ENCODE data around the gene KHK.
A peak's percentile ranks its signal among the peaks of the same experiment; 100 is the strongest.

KHK gene

GRCh38 chr2:27088634-27089033 is 2.1 kb downstream of the KHK start:
- Histone ChIP-seq H2AFZ (ENCODE audit: low read depth, low read length) (no peak overlapping the region), H3K9me3 (ENCODE audit: low read length) (no peaks in the 10 kb centered on the region), H3K4me3 (ENCODE audit: low read length) (no peak overlapping the region), H3K4me1 (ENCODE audit: insufficient read depth, low read length) (peaks cover 10% of the 10 kb centered on the region), H3K36me3 (ENCODE audit: insufficient read depth, low read length) (no peaks in the 10 kb centered on the region), H3K27me3 (ENCODE audit: insufficient read depth, low read length) (no peaks in the 10 kb centered on the region)

GRCh38 chr2:27089111-27089954 is 2.8 kb downstream of the KHK start:
- H2AFZ ChIP-seq (ENCODE audit: low read depth, low read length), result no peak overlapping the region
- H3K4me1 ChIP-seq (ENCODE audit: insufficient read depth, low read length), result peaks cover 10% of the 10 kb centered on the region

GRCh38 chr2:27091746-27092695 is 5.4 kb downstream of the KHK start:
- Histone ChIP-seq H3K4me3 (ENCODE audit: low read length) (no peak overlapping the region), H3K9me3 (ENCODE audit: low read length) (no peaks in the 10 kb centered on the region), H3K36me3 (ENCODE audit: insufficient read depth, low read length) (no peaks in the 10 kb centered on the region), H2AFZ (ENCODE audit: low read depth, low read length) (no peak overlapping the region), H3K27me3 (ENCODE audit: insufficient read depth, low read length) (no peaks in the 10 kb centered on the region), H3K4me1 (ENCODE audit: insufficient read depth, low read length) (peaks cover 4% of the 10 kb centered on the region)

More at GRCh38 chr2:27089111-27089954, 2.8 kb downstream of the KHK start:
- Histone ChIP-seq H3K4me3 (ENCODE audit: low read length) (no peak overlapping the region), H3K36me3 (ENCODE audit: insufficient read depth, low read length) (no peaks in the 10 kb centered on the region), H3K27me3 (ENCODE audit: insufficient read depth, low read length) (no peaks in the 10 kb centered on the region), H3K9me3 (ENCODE audit: low read length) (no peaks in the 10 kb centered on the region)

GRCh38 chr2:27092696-27093429 is 6.3 kb downstream of the KHK start:
- no peaks in the 10 kb centered on the region for H3K27me3 ChIP-seq (ENCODE audit: insufficient read depth, low read length)
- no peak overlapping the region for H2AFZ ChIP-seq (ENCODE audit: low read depth, low read length)
- H3K4me1 ChIP-seq (ENCODE audit: insufficient read depth, low read length), result no peaks in the 10 kb centered on the region
- H3K36me3 ChIP-seq (ENCODE audit: insufficient read depth, low read length), result no peaks in the 10 kb centered on the region
- no peaks in the 10 kb centered on the region for H3K9me3 ChIP-seq (ENCODE audit: low read length)
- no peak overlapping the region for H3K4me3 ChIP-seq (ENCODE audit: low read length)

GRCh38 chr2:27093430-27094352 is 7.1 kb downstream of the KHK start:
- no peaks in the 10 kb centered on the region for H3K4me1 ChIP-seq (ENCODE audit: insufficient read depth, low read length)
- H3K4me3 ChIP-seq (ENCODE audit: low read length), result no peak overlapping the region
- no peaks in the 10 kb centered on the region for H3K27me3 ChIP-seq (ENCODE audit: insufficient read depth, low read length)
- no peaks in the 10 kb centered on the region for H3K36me3 ChIP-seq (ENCODE audit: insufficient read depth, low read length)
- no peak overlapping the region for H2AFZ ChIP-seq (ENCODE audit: low read depth, low read length)
- H3K9me3 ChIP-seq (ENCODE audit: low read length), result no peaks in the 10 kb centered on the region

- Histone ChIP-seq H2AFZ (ENCODE audit: low read depth, low read length) (no peak overlapping the region), H3K4me1 (ENCODE audit: insufficient read depth, low read length) (no peaks in the 10 kb centered on the region), H3K36me3 (ENCODE audit: insufficient read depth, low read length) (no peaks in the 10 kb centered on the region), H3K4me3 (ENCODE audit: low read length) (no peak overlapping the region), H3K9me3 (ENCODE audit: low read length) (no peaks in the 10 kb centered on the region), H3K27me3 (ENCODE audit: insufficient read depth, low read length) (no peaks in the 10 kb centered on the region)
Observed at GRCh38 chr2:27094353-27094984, 7.9 kb downstream of the KHK start.

- no peak overlapping the region for H2AFZ ChIP-seq (ENCODE audit: low read depth, low read length)
- no peaks in the 10 kb centered on the region for H3K9me3 ChIP-seq (ENCODE audit: low read length)
- H3K27me3 ChIP-seq (ENCODE audit: insufficient read depth, low read length), result no peaks in the 10 kb centered on the region
- H3K4me3 ChIP-seq (ENCODE audit: low read length), result no peak overlapping the region
- H3K4me1 ChIP-seq (ENCODE audit: insufficient read depth, low read length), result no peaks in the 10 kb centered on the region
- H3K36me3 ChIP-seq (ENCODE audit: insufficient read depth, low read length), result no peaks in the 10 kb centered on the region
Observed at GRCh38 chr2:27095427-27095744, 8.8 kb downstream of the KHK start.

- no peak overlapping the region for H3K4me3 ChIP-seq (ENCODE audit: low read length)
- H3K36me3 ChIP-seq (ENCODE audit: insufficient read depth, low read length), result no peaks in the 10 kb centered on the region
- H3K4me1 ChIP-seq (ENCODE audit: insufficient read depth, low read length), result no peaks in the 10 kb centered on the region
- peak overlapping the region; percentile 52 for H2AFZ ChIP-seq (ENCODE audit: low read depth, low read length)
- no peaks in the 10 kb centered on the region for H3K27me3 ChIP-seq (ENCODE audit: insufficient read depth, low read length)
- H3K9me3 ChIP-seq (ENCODE audit: low read length), result no peaks in the 10 kb centered on the region
Observed at GRCh38 chr2:27095745-27096651, 9.4 kb downstream of the KHK start.

- Histone ChIP-seq H2AFZ (ENCODE audit: low read depth, low read length) (no peak overlapping the region), H3K27me3 (ENCODE audit: insufficient read depth, low read length) (no peaks in the 10 kb centered on the region), H3K4me1 (ENCODE audit: insufficient read depth, low read length) (no peaks in the 10 kb centered on the region), H3K36me3 (ENCODE audit: insufficient read depth, low read length) (no peaks in the 10 kb centered on the region), H3K9me3 (ENCODE audit: low read length) (no peaks in the 10 kb centered on the region), H3K4me3 (ENCODE audit: low read length) (no peak overlapping the region)
Observed at GRCh38 chr2:27096748-27097297, 10.3 kb downstream of the KHK start.

GRCh38 chr2:27097341-27097740 is 10.8 kb downstream of the KHK start:
- Histone ChIP-seq H3K36me3 (ENCODE audit: insufficient read depth, low read length) (no peaks in the 10 kb centered on the region), H2AFZ (ENCODE audit: low read depth, low read length) (no peak overlapping the region), H3K9me3 (ENCODE audit: low read length) (no peaks in the 10 kb centered on the region), H3K27me3 (ENCODE audit: insufficient read depth, low read length) (no peaks in the 10 kb centered on the region), H3K4me3 (ENCODE audit: low read length) (no peak overlapping the region), H3K4me1 (ENCODE audit: insufficient read depth, low read length) (no peaks in the 10 kb centered on the region)

GRCh38 chr2:27099334-27099955 is 12.9 kb downstream of the KHK start:
- no peaks in the 10 kb centered on the region for H3K9me3 ChIP-seq (ENCODE audit: low read length)
- no peak overlapping the region for H3K4me3 ChIP-seq (ENCODE audit: low read length)
- H3K27me3 ChIP-seq (ENCODE audit: insufficient read depth, low read length), result peaks cover 4% of the 10 kb centered on the region
- H3K4me1 ChIP-seq (ENCODE audit: insufficient read depth, low read length), result no peaks in the 10 kb centered on the region
- H3K36me3 ChIP-seq (ENCODE audit: insufficient read depth, low read length), result no peaks in the 10 kb centered on the region
- H2AFZ ChIP-seq (ENCODE audit: low read depth, low read length), result no peak overlapping the region
